NCI-H1048 (cell line): ENCODE data around the gene MGAT5B.
"Not testable (repeated sequence)": the region's sequence is repeated elsewhere in the genome, so short reads cannot be mapped to it uniquely, and the experiment has no call there.

Source experiments
- DNase-seq: peaks from one replicate; lab custom pipeline; 2025; lab: John Stamatoyannopoulos, UW

The MGAT5B gene, protein sequence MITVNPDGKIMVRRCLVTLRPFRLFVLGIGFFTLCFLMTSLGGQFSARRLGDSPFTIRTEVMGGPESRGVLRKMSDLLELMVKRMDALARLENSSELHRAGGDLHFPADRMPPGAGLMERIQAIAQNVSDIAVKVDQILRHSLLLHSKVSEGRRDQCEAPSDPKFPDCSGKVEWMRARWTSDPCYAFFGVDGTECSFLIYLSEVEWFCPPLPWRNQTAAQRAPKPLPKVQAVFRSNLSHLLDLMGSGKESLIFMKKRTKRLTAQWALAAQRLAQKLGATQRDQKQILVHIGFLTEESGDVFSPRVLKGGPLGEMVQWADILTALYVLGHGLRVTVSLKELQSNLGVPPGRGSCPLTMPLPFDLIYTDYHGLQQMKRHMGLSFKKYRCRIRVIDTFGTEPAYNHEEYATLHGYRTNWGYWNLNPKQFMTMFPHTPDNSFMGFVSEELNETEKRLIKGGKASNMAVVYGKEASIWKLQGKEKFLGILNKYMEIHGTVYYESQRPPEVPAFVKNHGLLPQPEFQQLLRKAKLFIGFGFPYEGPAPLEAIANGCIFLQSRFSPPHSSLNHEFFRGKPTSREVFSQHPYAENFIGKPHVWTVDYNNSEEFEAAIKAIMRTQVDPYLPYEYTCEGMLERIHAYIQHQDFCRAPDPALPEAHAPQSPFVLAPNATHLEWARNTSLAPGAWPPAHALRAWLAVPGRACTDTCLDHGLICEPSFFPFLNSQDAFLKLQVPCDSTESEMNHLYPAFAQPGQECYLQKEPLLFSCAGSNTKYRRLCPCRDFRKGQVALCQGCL

GRCh38 chr17:76868176-76868668, at the start of gene MGAT5B:
Gene MGAT5B, plus strand, starts transcription at chr17:76868404. Its CDS starts 626 bp downstream, at chr17:76869030.
- DNase-seq: peak; percentile 56

GRCh38 chr17:76820039-76820438, 48.2 kb upstream of the MGAT5B start:
- DNase-seq: no peak

DNA sequence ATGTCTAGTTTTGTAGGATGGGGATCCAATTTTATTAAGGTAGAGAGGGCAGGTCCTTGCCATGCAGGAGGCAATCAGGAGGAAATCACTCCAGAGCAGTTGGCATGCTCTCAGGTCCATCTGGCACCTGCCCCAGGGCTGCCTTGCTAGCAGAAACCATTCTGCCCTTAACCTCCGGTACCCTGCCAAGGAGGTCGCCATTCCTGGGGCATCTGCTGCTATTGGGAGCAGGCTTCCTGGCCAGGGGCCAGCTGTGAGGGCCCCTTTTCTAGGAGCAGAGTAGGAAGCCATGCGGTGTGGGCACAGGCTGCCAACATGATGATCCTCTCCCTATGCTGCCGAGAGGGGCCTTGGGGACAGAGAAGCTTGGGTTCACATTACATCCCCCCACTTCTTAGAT, 47.6 kb upstream of the MGAT5B start:
- DNase-seq: no peak

DNA sequence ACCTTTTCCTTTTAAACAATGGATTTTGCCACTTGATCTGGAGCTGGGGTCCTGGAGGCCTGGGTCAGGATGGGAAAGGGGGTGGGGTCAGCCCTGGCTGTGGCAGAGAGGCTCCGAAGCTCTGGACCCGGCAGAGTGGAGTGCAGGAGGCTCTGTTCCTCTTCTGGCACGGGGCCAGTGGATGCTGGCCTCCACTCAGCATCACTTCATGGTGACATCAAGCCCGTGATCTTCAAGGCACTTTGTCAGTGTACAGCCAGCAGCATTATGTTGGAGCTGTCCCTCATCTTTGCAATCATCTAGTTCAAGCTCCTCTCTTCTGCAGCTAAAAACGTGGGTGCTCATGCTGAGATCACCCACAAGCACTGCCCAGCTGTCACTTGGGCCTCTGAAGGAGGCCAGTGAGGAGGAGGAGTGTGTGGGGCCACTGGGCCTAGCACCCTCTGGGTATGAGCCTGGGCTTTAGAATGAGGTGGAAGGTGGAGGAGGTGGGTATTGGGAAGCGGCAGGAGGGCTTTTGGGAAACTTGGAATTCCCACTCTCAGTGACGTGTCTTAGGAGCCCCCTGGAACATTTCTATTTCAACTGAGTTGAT, 45.9 kb upstream of the MGAT5B start:
- no peak for DNase-seq

DNA sequence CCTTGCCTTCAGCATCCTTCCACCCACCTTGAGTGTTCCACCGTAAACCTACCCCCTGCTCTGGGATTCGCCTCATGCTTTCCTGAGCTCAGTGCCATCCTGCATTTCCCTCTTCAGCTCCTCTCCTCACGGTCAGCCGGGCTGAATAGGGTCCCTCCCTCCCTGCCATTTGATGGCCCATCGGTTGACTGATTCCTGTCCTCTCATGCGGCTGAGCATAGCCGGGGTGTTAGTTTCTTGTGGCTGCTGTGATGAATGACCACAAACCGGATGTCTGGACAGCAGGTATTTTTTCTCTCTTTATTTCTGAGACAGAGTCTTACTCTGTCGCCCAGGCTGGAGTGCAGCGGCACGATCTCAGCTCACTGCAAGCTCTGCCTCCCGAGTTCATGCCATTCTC, 44.1 kb upstream of the MGAT5B start:
- DNase-seq: no peak

DNA sequence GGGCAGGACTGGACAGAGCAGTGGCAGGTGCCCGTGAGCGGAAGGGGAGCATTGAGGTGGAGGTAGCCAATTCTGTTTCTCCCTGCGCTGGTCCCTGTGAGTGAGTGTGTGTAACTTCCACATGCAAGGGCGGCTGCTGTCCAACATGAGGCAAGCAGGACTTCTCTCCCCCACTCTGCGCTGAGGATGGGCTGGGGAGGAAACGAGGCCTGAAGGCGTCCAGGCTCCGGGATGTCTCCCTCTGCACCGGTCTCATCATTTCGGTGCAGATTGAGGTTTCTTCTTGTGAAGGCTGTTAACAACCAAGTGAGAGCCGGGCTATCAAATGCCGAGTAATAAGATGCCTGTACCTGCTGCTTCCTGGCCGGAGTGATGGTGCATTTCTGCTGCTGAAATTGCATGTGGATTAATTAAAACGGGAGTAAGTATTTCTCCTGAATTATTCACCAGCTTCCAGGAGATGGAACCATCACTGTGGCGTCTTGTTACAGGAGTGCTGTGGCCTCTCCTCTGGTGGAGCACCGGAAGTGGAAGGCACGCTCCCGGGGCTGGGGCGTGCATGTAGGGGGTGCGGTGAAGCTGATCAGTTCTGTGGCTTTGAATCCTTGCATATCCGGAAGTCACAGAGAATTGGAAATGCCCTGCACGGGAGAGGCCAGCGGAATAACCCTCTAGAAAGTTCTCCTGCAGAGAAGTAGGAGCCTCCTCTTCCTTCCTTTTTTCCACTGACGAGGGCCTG, 41.7 kb upstream of the MGAT5B start:
- no peak for DNase-seq

- DNase-seq: no peak
Observed at GRCh38 chr17:76827736-76828135, 40.5 kb upstream of the MGAT5B start.

DNA sequence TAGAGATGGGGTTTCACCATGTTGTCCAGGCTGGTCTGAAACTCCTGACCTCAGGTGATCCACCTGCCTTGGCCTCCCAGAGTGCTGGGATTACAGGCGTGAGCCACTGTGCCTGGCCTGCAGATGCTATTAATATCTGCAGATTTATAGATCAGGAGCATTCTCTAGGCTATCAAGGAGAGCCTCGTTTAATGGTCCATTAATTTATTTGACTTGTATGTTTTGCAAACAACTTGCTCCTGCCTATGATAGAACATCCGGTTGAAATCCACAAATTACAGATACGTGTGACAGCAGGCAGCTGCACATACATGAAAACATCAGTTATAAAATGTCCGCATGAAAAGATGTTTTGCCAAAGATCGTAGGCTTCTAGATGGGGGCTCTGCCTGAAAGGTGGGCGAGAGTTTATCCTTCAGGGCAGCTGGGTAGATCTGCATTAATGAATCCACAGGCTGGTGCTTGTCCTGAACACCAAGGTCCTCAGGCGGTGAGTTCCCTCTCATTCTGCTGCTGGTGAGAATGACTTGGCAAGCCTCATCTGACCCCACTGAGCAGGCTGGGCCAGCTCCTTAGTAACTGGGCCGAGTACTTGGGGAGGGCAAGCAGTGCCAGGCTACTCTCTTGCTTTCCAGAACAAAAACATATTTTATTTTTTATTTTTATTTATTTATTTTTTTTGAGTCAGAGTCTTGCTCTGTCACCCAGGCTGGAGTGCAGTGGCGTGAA, 37.1 kb upstream of the MGAT5B start:
- no peak for DNase-seq

DNA sequence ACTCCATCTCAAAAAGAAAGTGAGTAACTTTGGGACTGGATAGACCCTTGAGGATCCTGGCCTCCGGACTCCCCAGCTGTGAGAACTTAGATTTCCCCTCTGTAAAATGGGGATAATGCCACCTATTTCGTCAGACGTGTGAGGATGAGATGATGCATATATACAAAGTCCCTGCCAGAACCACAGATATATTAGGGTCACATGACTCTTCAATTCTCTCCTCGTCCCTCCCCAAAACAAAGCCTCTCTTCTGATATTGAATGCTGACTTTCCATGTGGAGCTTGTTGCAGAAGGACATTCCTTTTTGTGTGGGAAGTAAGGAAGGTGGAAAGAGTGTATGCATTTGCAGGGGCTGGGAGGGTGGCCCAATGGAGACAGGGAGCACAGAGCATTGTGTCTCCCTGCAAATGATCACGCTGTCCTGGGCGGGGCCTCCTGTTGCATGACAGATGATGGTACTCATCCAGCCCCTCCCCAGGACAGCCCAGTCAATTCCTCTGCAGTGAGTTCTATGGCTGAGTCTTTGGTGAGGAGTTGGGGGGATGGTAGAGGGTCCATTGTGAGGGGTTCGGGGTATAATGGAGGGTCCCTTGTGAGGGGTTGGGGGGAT, 35.1 kb upstream of the MGAT5B start:
- DNase-seq: no peak

GRCh38 chr17:76833747-76834146, 34.5 kb upstream of the MGAT5B start:
- no peak for DNase-seq

GRCh38 chr17:76834870-76835269, 33.3 kb upstream of the MGAT5B start:
- DNase-seq: no peak

DNA sequence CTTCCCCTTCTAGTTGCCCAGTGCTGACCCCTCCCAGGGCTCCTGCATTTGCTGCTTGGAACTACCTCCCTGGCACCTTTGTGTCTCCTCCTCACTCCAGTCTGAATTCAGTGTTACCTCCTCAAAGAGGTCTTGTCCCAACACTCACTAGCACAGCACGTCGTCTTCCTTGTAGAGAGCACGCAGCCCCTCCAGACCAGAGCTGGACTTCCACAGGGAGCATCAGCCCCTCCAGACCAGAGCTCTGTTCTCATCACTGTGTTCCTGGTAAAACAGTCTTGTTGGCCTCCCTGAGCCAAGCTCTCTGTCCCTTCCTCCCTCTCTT, 27.8 kb upstream of the MGAT5B start:
- DNase-seq: no peak

DNA sequence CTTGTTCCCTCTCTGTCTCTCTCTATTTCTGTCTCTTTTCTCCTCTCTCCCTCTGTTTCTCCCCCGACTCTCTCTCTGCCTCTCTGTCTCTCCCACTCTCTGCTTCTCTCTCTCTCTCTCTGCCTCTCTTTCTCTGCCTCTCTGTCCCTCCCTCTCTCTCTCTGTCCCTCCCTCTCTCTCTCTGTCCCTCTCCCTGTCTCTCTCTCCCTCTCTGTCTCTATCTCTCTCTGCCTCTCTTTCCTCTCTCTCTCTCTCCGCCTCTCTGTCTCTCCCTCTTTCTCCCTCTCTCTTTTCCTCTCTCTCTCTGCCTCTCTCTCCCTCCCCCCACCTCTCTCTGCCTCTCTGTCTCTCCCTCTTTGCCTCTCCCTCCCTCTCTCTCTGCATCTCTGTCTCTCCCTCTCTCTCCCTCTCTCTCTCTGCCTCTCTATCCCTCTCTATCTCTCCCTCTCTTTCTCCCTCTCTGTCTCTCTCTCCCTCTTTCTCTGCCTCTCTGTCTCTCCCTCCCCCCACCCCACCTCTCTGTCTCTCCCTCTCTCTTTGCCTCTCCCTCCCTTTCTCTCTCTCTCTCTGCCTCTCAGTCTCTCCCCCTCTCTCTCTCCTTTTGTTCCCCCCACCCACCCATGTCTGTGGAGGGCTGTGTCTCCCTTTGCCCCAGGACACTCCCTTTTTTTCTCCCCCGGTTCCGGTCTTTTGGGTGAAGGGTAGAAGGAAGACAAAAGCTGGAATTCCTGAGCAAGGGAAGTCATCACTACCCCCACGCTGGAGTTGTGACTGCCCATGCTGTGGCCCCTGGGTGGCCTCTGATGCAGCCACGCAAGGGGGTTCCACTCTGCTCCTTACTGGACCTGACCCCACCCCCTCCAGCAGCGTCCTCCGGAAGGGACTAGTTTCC, 27.1 kb upstream of the MGAT5B start:
- no peak for DNase-seq

GRCh38 chr17:76841776-76842405, 26.3 kb upstream of the MGAT5B start:
- no peak for DNase-seq

GRCh38 chr17:76843068-76843467, 25.1 kb upstream of the MGAT5B start:
- DNase-seq: not testable (repeated sequence)

DNA sequence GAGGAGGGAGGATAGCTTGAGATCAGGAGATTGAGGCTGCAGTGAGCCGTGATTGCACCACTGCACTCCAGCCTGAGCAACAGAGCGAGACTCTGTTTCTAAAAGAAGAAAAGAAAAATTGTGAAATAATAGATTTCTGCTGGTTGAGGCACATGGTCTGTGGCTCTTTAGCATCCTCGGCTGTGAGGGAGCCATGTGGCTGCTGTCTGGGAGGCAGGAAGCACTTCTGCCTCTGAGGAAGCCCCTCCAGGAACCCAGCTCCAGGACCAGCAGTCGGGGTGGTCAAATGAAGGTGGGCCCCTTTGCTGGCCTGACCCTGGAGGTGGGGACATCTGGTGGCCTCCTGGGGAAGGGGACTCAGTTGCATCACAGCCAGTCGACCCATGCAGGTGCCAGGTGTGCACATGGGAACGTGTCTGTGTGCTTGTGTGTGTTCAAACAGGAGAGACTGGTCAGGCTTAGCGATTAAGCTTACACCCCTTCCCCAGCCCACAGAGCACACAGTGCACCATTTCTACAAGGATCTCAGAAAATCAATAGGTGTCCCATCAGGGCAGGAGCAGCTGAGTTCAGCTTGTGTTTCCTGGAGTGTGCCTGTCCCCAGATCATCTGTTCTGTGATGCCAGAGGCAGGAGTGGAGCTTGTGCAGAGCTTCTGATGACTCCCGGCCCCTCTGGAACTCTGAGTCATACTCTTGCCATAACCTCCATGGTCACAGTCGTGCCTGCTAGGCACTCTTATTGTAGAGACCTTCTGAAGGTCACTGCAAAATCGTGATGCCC, 24.3 kb upstream of the MGAT5B start:
- no peak for DNase-seq

GRCh38 chr17:76844485-76844829, 23.7 kb upstream of the MGAT5B start:
- DNase-seq: no peak

GRCh38 chr17:76844846-76845245, 23.4 kb upstream of the MGAT5B start:
- no peak for DNase-seq

GRCh38 chr17:76845541-76846017, 22.6 kb upstream of the MGAT5B start:
- no peak for DNase-seq
